PC-9 (cell line): ENCODE data around the gene EPS8L3. TPM values are rescaled to one million over a fixed set of nuclear protein-coding genes. Genes with fewer than 3 reads are reported as not detected.

Experiments
- BruUV-seq: library from RNA; stranded (reverse); fragments of 400-500 nt; replicated peaks from 2 replicates; lab custom pipeline; 2021; lab: Mats Ljungman, UMichigan
- CTCF ChIA-PET: fragments of 300-600 bp; sonication (Branson Sonifier 250); formaldehyde crosslinking; loops from one replicate; lab custom pipeline; 2022; ENCODE audit warnings: antibody characterized with exemption; lab: Charles Lee
- POLR2A ChIA-PET: fragments of 300-600 bp; sonication (Branson Sonifier 250); formaldehyde crosslinking; loops from one replicate; lab custom pipeline; 2022; ENCODE audit warnings: antibody characterized with exemption; ENCODE audit not compliant: unreplicated experiment; lab: Charles Lee
- DNase-seq, 2 experiments: peaks; one replicate each; pipeline versions ENCODE4 v3.0.0 to v3.0.0-alpha.2; 2015 to 2022; ENCODE audit warnings: mixed read lengths in 1 of 2
- H2AFZ ChIP-seq: fragments of 200-600 bp; sonication (generic); 2 replicates; pipeline ENCODE4 v1.8.1; 2017; ENCODE audit warnings: antibody characterized with exemption
- H3F3A ChIP-seq: fragments of 200-600 bp; sonication (generic); 2 replicates; pipeline ENCODE4 v1.8.1; 2017; ENCODE audit warnings: antibody characterized with exemption, mild to moderate bottlenecking, low read depth; ENCODE audit not compliant: insufficient read depth
- H3K27ac ChIP-seq: fragments of 200-600 bp; sonication (generic); 2 replicates; pipeline ENCODE4 v1.6.1; 2016; ENCODE audit warnings: mixed run types
- H3K27me3 ChIP-seq: fragments of 200-600 bp; sonication (generic); 2 replicates; pipeline ENCODE4 v1.6.1; 2016; ENCODE audit warnings: low read depth, mixed run types; ENCODE audit not compliant: insufficient read depth
- H3K36me3 ChIP-seq: fragments of 200-600 bp; sonication (generic); 2 replicates; pipeline ENCODE4 v1.6.1; 2016; ENCODE audit warnings: low read depth, mixed run types
- H3K4me1 ChIP-seq: fragments of 200-600 bp; sonication (generic); replicated peaks from 2 replicates; pipeline ENCODE4 v1.6.1; 2016; ENCODE audit warnings: mixed run types; ENCODE audit not compliant: insufficient read depth
- H3K4me2 ChIP-seq: fragments of 200-600 bp; sonication (generic); 2 replicates; pipeline ENCODE4 v1.6.1; 2017; ENCODE audit warnings: mixed run types
- H3K4me3 ChIP-seq: fragments of 200-600 bp; sonication (generic); 2 replicates; pipeline ENCODE4 v1.6.1; 2016; ENCODE audit warnings: mixed run types
- H3K79me2 ChIP-seq: fragments of 200-600 bp; sonication (generic); 2 replicates; pipeline ENCODE4 v1.6.1; 2017; ENCODE audit warnings: low read depth, mixed run types
- H3K9me2 ChIP-seq: fragments of 200-600 bp; sonication (generic); 2 replicates; pipeline ENCODE4 v1.8.1; 2017; ENCODE audit warnings: mild to moderate bottlenecking; ENCODE audit not compliant: insufficient read depth
- H3K9me3 ChIP-seq: fragments of 200-600 bp; sonication (generic); 2 replicates; pipeline ENCODE4 v1.8.1; 2016; ENCODE audit warnings: low read depth; ENCODE audit not compliant: insufficient read depth
- H4K20me1 ChIP-seq: fragments of 200-600 bp; sonication (generic); 2 replicates; pipeline ENCODE4 v1.8.1; 2017; ENCODE audit not compliant: insufficient read depth
- CTCF ChIP-seq: fragments of 200-600 bp; sonication (generic); conservative IDR thresholded peaks from 2 replicates; pipeline ENCODE4 v1.6.1; 2017; ENCODE audit warnings: mixed run types, antibody characterized with exemption, mild to moderate bottlenecking, moderate library complexity
- EZH2 ChIP-seq: fragments of 200-600 bp; sonication (generic); IDR thresholded peaks from 2 replicates; pipeline ENCODE4 v1.8.0; 2017; ENCODE audit warnings: antibody characterized with exemption, low read depth
- intact Hi-C: fragments of 100-400 bp; cut with micrococcal nuclease; formaldehyde crosslinking; loops from one replicate; pipeline ENCODE4 v1.10.0; 2022; ENCODE audit not compliant: unreplicated experiment
- total RNA-seq: library from RNA; stranded (reverse); gene quantifications from 2 replicates; pipeline ENCODE4 v1.2.3, GENCODE V29; 2021

The EPS8L3 gene
- total RNA-seq, 1 experiment from 2014 or later = 1.2 TPM

GRCh38 chr1:109787845-109788601, 24.3 kb upstream of the EPS8L3 start:
- intact Hi-C loops = no loop called here
- no peak overlapping the region for H3K4me3 ChIP-seq
- no peaks in the 10 kb centered on the region for H4K20me1 ChIP-seq
- H3F3A ChIP-seq = peaks cover 60% of the 10 kb centered on the region
- no peak overlapping the region for H2AFZ ChIP-seq
- H3K79me2 ChIP-seq = peaks cover 18% of the 10 kb centered on the region
- BruUV-seq = no TSS peak
- H3K27me3 ChIP-seq = no peaks in the 10 kb centered on the region
- ChIA-PET CTCF (interaction anchor here (0.6 kb wide), 2 partner anchors 29 to 538 kb away, joined by 3 to 5 read pairs; no protein-coding TSS in a partner anchor), POLR2A (interaction anchor here (0.6 kb wide), 1 partner anchor 109 kb away, joined by 4 read pairs; no protein-coding TSS in a partner anchor)
- H3K9me2 ChIP-seq = no peaks in the 10 kb centered on the region
- peak overlapping the region; percentile 95 for H3K27ac ChIP-seq
- TF ChIP-seq EZH2 (no peak), CTCF (no peak)
- H3K36me3 ChIP-seq = no peaks in the 10 kb centered on the region
- 0 out of 2 replicates have a peak overlapping the region, but pooled peaks have one; percentile 76 for H3K4me2 ChIP-seq
- H3K4me1 ChIP-seq = peaks cover 100% of the 10 kb centered on the region
- DNase-seq = no peak
- 0 out of 2 replicates have a peak, but pooled peaks cover 3% of the 10 kb centered on the region for H3K9me3 ChIP-seq

GRCh38 chr1:109787211-109787844, 23.6 kb upstream of the EPS8L3 start:
- Histone ChIP-seq H3K4me1 (peaks cover 100% of the 10 kb centered on the region), H3K4me2 (peak overlapping the region; percentile 63), H3F3A (peaks cover 66% of the 10 kb centered on the region), H3K27me3 (no peaks in the 10 kb centered on the region), H3K36me3 (no peaks in the 10 kb centered on the region), H3K79me2 (peaks cover 11% of the 10 kb centered on the region; the same call in 1 of the 2 replicates), H3K4me3 (no peak overlapping the region), H3K9me3 (0 out of 2 replicates have a peak, but pooled peaks cover 3% of the 10 kb centered on the region), H3K9me2 (no peaks in the 10 kb centered on the region), H3K27ac (peak overlapping the region; percentile 95), H2AFZ (no peak overlapping the region), H4K20me1 (no peaks in the 10 kb centered on the region)
- intact Hi-C loops = no loop called here
- CTCF ChIA-PET = interaction anchor here (0.6 to 1.1 kb wide), 3 partner anchors 10 to 537 kb away, joined by 3 to 5 read pairs (median 3); no protein-coding TSS in a partner anchor
- no TSS peak for BruUV-seq
- POLR2A ChIA-PET = interaction anchor here (0.6 to 0.9 kb wide), 2 partner anchors 110 to 197 kb away, joined by 3 to 4 read pairs; no protein-coding TSS in a partner anchor
- no peak for TF ChIP-seq CTCF
- TF ChIP-seq EZH2 = no peak
- DNase-seq = peak; percentile 29 to 98

- Histone ChIP-seq H3K27ac (peak overlapping the region; percentile 95), H3K79me2 (0 out of 2 replicates have a peak, but pooled peaks cover 10% of the 10 kb centered on the region), H3K4me2 (peak overlapping the region; percentile 63), H3K27me3 (no peaks in the 10 kb centered on the region), H3K4me3 (0 out of 2 replicates have a peak overlapping the region, but pooled peaks have one; percentile 4), H3F3A (peaks cover 63% of the 10 kb centered on the region), H3K4me1 (peaks cover 100% of the 10 kb centered on the region), H4K20me1 (no peaks in the 10 kb centered on the region), H3K9me3 (0 out of 2 replicates have a peak, but pooled peaks cover 3% of the 10 kb centered on the region), H3K9me2 (no peaks in the 10 kb centered on the region), H3K36me3 (no peaks in the 10 kb centered on the region), H2AFZ (no peak overlapping the region)
- TF ChIP-seq CTCF (no peak), EZH2 (no peak)
- ChIA-PET POLR2A (interaction anchor here (0.6 to 0.9 kb wide), 5 partner anchors 10 to 219 kb away, joined by 3 to 25 read pairs (median 5); no protein-coding TSS in a partner anchor), CTCF (interaction anchor here (1.1 kb wide), 1 partner anchor 10 kb away, joined by 3 read pairs; no protein-coding TSS in a partner anchor)
- BruUV-seq = no TSS peak
- DNase-seq = peak; percentile 74 to 95
- intact Hi-C loops = no loop called here
Measured at GRCh38 chr1:109786531-109787021, 22.9 kb upstream of the EPS8L3 start.
